B cell (primary cell): ENCODE data around the gene IQCK. TPM values are rescaled to one million over a fixed set of nuclear protein-coding genes. Genes with fewer than 3 reads are reported as not detected.
"Not testable (repeated sequence)": the region's sequence is repeated elsewhere in the genome, so short reads cannot be mapped to it uniquely, and the experiment has no call there.

Experiments
- ATAC-seq: fragments of 200-7000 bp; cut with Tn5 transposase; one replicate; pipeline ENCODE4 v1.10.0; 2021; ENCODE audit warnings: low read depth, mild to moderate bottlenecking, moderate number of reproducible peaks, moderate library complexity
- CTCF ChIA-PET: fragments of 350-600 bp; sonication (Branson Sonifier 250); formaldehyde crosslinking; loops from one replicate; lab custom pipeline; 2021; ENCODE audit warnings: antibody characterized with exemption, inconsistent platforms; lab: Charles Lee
- POLR2A ChIA-PET: fragments of 350-600 bp; sonication (Branson Sonifier 250); formaldehyde crosslinking; loops from one replicate; lab custom pipeline; 2021; ENCODE audit warnings: antibody characterized with exemption; lab: Charles Lee
- DNase-seq: peaks from one replicate; pipeline ENCODE4 v3.0.0; 2013
- H2AFZ ChIP-seq: 2 replicates; pipeline ENCODE4 v1.6.1; 2012; ENCODE audit warnings: mild to moderate bottlenecking, low read depth, low read length; ENCODE audit not compliant: insufficient read depth, poor library complexity, severe bottlenecking
- H3K27ac ChIP-seq, 2 donors: 1 replicate in 1 of 2; 2 replicates in 1 of 2; pipeline ENCODE4 v1.5.1; 2012 to 2013; ENCODE audit warnings: low read length in 2 of 2, mild to moderate bottlenecking in 2 of 2, moderate library complexity in 1 of 2
- H3K27me3 ChIP-seq, 4 experiments: fragments of 200-600 bp in 1 of 4; sonication (generic) in 1 of 4; replicated peaks in 1 of 4; 1 replicate in 2 of 4; 2 replicates in 2 of 4; pipeline versions ENCODE4 v1.6.1 to v1.7.0; 2013 to 2016; ENCODE audit warnings: low read length in 3 of 4, mild to moderate bottlenecking in 2 of 4, mixed read lengths in 1 of 4, moderate library complexity in 1 of 4; ENCODE audit not compliant: insufficient read depth in 4 of 4, control insufficient read depth in 3 of 4; ENCODE audit errors: control extremely low read depth in 1 of 4
- H3K36me3 ChIP-seq, 2 experiments: replicated peaks in 1 of 2; 1 replicate in 1 of 2; 2 replicates in 1 of 2; pipeline versions ENCODE4 v1.6.1 to v1.7.1; 2013; ENCODE audit warnings: low read length in 1 of 2; ENCODE audit not compliant: insufficient read depth in 2 of 2, control insufficient read depth in 1 of 2; ENCODE audit errors: control extremely low read depth in 1 of 2, extremely low read depth in 1 of 2
- H3K4me1 ChIP-seq, 2 donors: fragments of 200-600 bp in 1 of 2; sonication (generic) in 1 of 2; 1 replicate in 1 of 2; 2 replicates in 1 of 2; pipeline versions ENCODE4 v1.5.1 to v1.6.1; 2013 to 2017; ENCODE audit warnings: low read length in 2 of 2; ENCODE audit not compliant: control insufficient read depth in 2 of 2, insufficient read depth in 2 of 2
- H3K4me2 ChIP-seq: replicated peaks from 2 replicates; pipeline ENCODE3; 2012; ENCODE audit warnings: mild to moderate bottlenecking, low read depth, low read length; ENCODE audit not compliant: poor library complexity, severe bottlenecking
- H3K4me3 ChIP-seq, 5 experiments: fragments of 200-600 bp in 1 of 5; sonication (generic) in 1 of 5; 1 replicate in 3 of 5; 2 replicates in 2 of 5; pipeline versions ENCODE4 v1.5.1 to v1.7.0; 2011 to 2016; ENCODE audit warnings: low read length in 4 of 5, mild to moderate bottlenecking in 4 of 5, low read depth in 2 of 5, control low read depth in 1 of 5, moderate library complexity in 1 of 5; ENCODE audit not compliant: insufficient read depth in 1 of 5; ENCODE audit errors: control extremely low read depth in 1 of 5, extremely low read depth in 1 of 5
- H3K79me2 ChIP-seq: fragments of 200-600 bp; sonication (generic); one replicate; pipeline ENCODE4 v1.6.0; 2016; ENCODE audit warnings: low read length; ENCODE audit not compliant: control insufficient read depth, insufficient read depth
- H3K9ac ChIP-seq: fragments of 200-600 bp; sonication (generic); 2 replicates; pipeline ENCODE4 v1.6.1; 2017; ENCODE audit warnings: mild to moderate bottlenecking, low read length, moderate library complexity
- H3K9me3 ChIP-seq, 3 donors: one replicate each; pipeline versions ENCODE4 v1.6.1 to v1.7.1; 2013; ENCODE audit warnings: low read length in 2 of 3; ENCODE audit not compliant: control insufficient read depth in 2 of 3, insufficient read depth in 1 of 3; ENCODE audit errors: control extremely low read depth in 1 of 3
- H4K20me1 ChIP-seq: 2 replicates; pipeline ENCODE4 v1.6.0; 2012; ENCODE audit warnings: mild to moderate bottlenecking, low read length; ENCODE audit not compliant: insufficient read depth, control insufficient read depth, poor library complexity, severe bottlenecking
- H3K27ac Mint-ChIP-seq: one replicate; pipeline ENCODE4 v1.8.0; 2021; ENCODE audit warnings: mixed read lengths
- H3K27me3 Mint-ChIP-seq: one replicate; pipeline ENCODE4 v1.8.0; 2021; ENCODE audit warnings: mixed read lengths
- H3K4me1 Mint-ChIP-seq: one replicate; pipeline ENCODE4 v1.8.0; 2021; ENCODE audit warnings: mixed read lengths
- H3K4me3 Mint-ChIP-seq: one replicate; pipeline ENCODE4 v1.8.0; 2021; ENCODE audit warnings: mixed read lengths
- H3K9me3 Mint-ChIP-seq: one replicate; pipeline ENCODE4 v1.8.0; 2022; ENCODE audit warnings: mixed read lengths; ENCODE audit not compliant: insufficient read depth
- CTCF ChIP-seq: fragments of 200-600 bp; IDR thresholded peaks from one replicate; pipeline ENCODE4 v1.8.0; 2022; ENCODE audit warnings: antibody characterized with exemption, mild to moderate bottlenecking
- EZH2 ChIP-seq: IDR thresholded peaks from 2 replicates; pipeline ENCODE4 v1.6.1; 2012; ENCODE audit warnings: borderline replicate concordance, low read depth, mild to moderate bottlenecking, moderate library complexity, low read length; ENCODE audit not compliant: insufficient read depth, poor library complexity, severe bottlenecking
- WGBS: methylation state at CpG from one replicate; pipeline ENCODE4 v1.1.5; 2013; ENCODE audit warnings: missing lambda C conversion rate; ENCODE audit not compliant: insufficient coverage; 5-methylcytosine and 5-hydroxymethylcytosine counted together
- intact Hi-C: fragments of 100-400 bp; cut with micrococcal nuclease; formaldehyde crosslinking; loops from one replicate; pipeline ENCODE4 v1.10.0; 2022
- polyA plus RNA-seq: library from polyadenylated mRNA; depleted of rRNA; stranded (reverse); fragments of >200 nt; gene quantifications from 2 replicates; pipeline ENCODE4 v1.2.3, GENCODE V29; 2012
- total RNA-seq, 2 donors: library from RNA; stranded (reverse); fragments of 120-200 nt in 1 of 2; gene quantifications; 1 replicate in 1 of 2; 2 replicates in 1 of 2; pipeline versions ENCODE4 v1.2.3 to v1.2.4, GENCODE V29; 2013 to 2022

The IQCK gene
- total and polyA plus RNA-seq, 2 donors (not counting 1 experiment from before 2014, with no cell fraction given), result 1.00 to 3.0 TPM

DNA sequence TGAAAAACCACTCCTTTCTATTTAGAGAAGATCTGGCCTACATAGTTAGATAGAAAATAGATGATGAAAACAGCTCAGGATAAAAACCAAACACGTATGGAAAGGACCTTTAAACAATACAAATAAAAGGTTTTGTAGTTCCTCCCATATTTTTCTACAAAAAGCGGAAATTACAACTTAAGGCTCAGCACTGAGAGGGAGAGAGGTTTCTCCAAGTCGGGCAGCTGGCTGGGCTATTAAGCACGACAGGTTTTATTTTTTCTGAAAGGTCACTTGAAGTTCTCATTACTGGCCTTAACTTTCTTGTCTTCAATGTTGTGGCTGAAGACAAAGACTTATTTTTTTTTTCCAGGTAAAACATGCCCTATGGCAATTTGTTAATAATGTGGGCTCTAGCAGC lies 83.8 kb downstream of the IQCK start:
- H2AFZ ChIP-seq, H3K9ac ChIP-seq, H3K9me3 Mint-ChIP-seq, H3K27me3 ChIP-seq, H3K4me1 ChIP-seq, H3K27ac Mint-ChIP-seq, H4K20me1 ChIP-seq, ATAC-seq, POLR2A ChIA-PET, H3K4me1 Mint-ChIP-seq, H3K4me2 ChIP-seq, intact Hi-C loops, DNase-seq, CTCF ChIA-PET, H3K27ac ChIP-seq, H3K4me3 Mint-ChIP-seq, H3K36me3 ChIP-seq, H3K27me3 Mint-ChIP-seq, H3K4me3 ChIP-seq, H3K79me2 ChIP-seq: not testable (repeated sequence)
- WGBS, result no CpG with 5 or more reads among the region's 4 CpGs
- H3K9me3 ChIP-seq, result peaks cover 0 to 15% (median 5%) of the 10 kb centered on the region in 3 donors

DNA sequence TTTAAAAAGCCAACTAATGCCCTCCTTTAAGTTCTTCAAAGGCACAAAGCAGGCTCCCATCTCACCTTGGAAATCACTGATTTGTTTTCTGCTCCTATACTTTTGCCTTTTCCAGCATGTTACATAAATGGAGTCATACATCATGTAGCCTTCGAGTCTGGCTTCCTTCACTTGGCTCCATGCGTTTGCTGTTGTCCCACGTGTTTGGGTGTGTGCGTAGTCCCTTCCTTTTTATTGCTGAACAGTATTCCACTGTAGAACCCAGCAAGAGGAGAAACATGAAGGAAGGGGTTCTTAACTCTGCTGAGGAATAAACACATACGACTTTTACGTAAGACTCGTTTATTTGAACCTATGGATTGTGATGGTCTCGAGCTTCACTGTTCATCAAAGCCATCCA lies 84.5 kb downstream of the IQCK start:
- WGBS, result 100% methylated on average over 5 of the region's 8 CpGs
- peaks cover 8% of the 10 kb centered on the region for H3K4me1 Mint-ChIP-seq

More for the DNA sequence above, 84.5 kb downstream of the IQCK start:
- intact Hi-C loops, result no loop called here
- Histone ChIP-seq H3K4me3 (no peak overlapping the region), H3K4me2 (no peak overlapping the region), H3K79me2 (no peaks in the 10 kb centered on the region), H2AFZ (no peak overlapping the region), H3K27ac (no peak overlapping the region), H4K20me1 (no peaks in the 10 kb centered on the region), H3K9ac (no peak overlapping the region), H3K36me3 (no peaks in the 10 kb centered on the region), H3K4me1 (peaks cover 6% of the 10 kb centered on the region in 2 donors), H3K9me3 (peaks cover 0 to 19% (median 5%) of the 10 kb centered on the region in 3 donors), H3K27me3 (no peaks in the 10 kb centered on the region)
- H3K9me3 Mint-ChIP-seq, result peaks cover 9% of the 10 kb centered on the region
- ChIA-PET CTCF (no interaction called here), POLR2A (no interaction called here)
- H3K4me3 Mint-ChIP-seq, result no peak overlapping the region
- H3K27ac Mint-ChIP-seq, result no peak overlapping the region
- no peak for ATAC-seq
- DNase-seq, result no peak
- no peak for TF ChIP-seq CTCF
- no peak for TF ChIP-seq EZH2
- H3K27me3 Mint-ChIP-seq, result no peaks in the 10 kb centered on the region
